HG03469 (cell line): ENCODE data around the gene WDR44.
"Not testable (repeated sequence)": the region's sequence is repeated elsewhere in the genome, so short reads cannot be mapped to it uniquely, and the experiment has no call there.

Source experiments
- ATAC-seq: cut with Tn5 transposase; IDR thresholded peaks from one replicate; pipeline ENCODE4 v1.9.1; 2021; ENCODE audit warnings: mild to moderate bottlenecking, moderate library complexity, moderate number of reproducible peaks; ENCODE audit not compliant: unreplicated experiment

Gene WDR44, protein sequence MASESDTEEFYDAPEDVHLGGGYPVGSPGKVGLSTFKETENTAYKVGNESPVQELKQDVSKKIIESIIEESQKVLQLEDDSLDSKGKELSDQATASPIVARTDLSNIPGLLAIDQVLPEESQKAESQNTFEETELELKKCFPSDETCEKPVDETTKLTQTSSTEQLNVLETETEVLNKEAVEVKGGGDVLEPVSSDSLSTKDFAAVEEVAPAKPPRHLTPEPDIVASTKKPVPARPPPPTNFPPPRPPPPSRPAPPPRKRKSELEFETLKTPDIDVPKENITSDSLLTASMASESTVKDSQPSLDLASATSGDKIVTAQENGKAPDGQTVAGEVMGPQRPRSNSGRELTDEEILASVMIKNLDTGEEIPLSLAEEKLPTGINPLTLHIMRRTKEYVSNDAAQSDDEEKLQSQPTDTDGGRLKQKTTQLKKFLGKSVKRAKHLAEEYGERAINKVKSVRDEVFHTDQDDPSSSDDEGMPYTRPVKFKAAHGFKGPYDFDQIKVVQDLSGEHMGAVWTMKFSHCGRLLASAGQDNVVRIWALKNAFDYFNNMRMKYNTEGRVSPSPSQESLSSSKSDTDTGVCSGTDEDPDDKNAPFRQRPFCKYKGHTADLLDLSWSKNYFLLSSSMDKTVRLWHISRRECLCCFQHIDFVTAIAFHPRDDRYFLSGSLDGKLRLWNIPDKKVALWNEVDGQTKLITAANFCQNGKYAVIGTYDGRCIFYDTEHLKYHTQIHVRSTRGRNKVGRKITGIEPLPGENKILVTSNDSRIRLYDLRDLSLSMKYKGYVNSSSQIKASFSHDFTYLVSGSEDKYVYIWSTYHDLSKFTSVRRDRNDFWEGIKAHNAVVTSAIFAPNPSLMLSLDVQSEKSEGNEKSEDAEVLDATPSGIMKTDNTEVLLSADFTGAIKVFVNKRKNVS

DNA sequence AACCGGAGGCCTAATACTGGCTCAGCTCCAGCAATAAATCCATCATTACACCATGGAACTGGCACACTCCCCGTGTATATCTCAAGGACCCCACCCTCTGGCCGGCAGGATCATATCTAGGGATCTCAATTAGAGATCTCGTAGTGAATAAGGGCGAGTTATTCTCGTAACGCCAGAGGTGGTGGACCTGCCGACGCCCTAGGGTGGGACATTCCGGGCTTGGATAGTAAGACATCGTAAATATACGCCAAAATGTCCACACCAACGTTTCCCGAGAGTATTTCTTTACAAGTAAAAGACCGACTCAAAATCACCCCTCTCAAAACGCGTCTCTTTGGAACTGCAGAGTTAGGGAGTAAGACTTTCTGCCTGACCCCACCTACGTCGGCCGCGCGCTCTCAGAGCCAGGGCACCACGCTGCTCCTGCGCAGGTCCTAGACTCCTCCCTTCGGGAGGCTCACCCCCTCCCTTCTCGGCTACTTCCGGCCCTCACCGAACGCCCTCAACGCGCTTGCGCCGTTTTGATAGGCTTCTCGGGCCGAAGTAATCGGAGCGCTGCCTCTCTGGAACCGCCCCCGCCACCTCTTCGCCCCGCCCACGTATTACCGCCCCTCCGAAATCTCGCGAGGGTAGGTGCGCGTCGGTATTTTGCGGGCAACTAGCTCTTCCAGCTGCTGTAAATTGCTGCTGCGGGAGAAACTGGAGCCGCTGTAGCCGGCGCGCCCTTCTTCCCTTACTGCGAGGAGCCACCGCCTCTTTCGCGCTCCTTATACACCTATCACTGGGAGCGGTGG lies at the start of gene WDR44:
Gene WDR44 (plus strand): TSS at position 643 of the 794 bp plus-strand sequence. CDS start 398 bp downstream, outside the sequence.
- ATAC-seq = peak; percentile 78

DNA sequence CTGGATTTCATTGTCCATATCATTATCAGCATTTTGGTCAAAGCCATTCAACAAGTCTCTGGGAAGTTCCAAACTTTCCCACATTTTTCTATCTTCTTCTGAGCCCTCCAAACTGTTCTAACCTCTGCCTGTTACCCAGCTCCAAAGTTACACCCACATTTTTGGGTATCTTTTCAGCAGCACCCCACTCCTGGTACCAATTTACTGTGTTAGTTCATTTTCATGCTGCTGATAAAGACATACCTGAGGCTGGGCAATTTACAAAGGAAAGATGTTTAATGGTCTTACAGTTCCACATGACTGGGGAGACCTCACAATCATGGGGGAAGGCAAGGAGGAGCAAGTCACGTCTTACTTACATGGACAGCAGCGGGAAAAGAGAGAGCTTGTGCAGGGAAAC lies 40.1 kb upstream of the WDR44 start:
- not testable (repeated sequence) for ATAC-seq

DNA sequence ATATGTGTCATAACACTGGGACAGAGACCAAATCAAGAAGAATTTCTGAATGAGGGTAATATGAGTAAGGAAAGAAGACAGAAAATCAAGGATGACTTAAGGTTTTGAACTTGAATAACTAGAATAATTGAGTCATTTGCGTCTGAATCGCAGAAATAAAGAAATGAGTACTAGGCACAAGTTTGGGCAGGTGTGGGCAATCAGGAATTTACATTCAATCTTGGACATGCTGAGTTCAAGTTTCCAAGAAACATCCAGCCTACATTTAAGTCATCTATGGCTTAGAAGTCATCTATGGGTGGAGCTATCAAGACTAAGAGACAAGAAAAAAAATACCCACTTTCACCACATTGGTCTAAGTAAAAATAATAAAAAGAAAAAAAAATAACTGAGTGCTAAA lies 30.4 kb upstream of the WDR44 start:
- no peak for ATAC-seq

DNA sequence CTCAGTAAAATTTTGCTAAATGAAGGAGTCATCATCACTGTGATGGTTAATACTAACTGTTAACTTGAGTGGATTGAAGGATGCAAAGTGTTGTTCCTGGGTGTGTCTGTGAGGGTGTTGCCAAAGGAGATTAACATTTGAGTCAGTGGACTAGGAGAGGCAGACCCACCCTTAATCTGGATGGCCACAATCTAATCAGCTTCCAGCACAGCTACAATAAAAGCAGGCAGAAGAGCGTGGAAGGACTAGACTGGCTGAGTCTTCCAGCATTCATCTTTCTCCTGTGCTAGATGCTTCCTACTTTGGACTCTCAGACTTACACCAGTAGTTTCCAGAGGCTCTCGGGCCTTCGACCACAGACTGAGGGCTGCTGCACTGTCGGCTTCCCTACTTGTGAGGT lies 21.3 kb upstream of the WDR44 start:
- no peak for ATAC-seq

DNA sequence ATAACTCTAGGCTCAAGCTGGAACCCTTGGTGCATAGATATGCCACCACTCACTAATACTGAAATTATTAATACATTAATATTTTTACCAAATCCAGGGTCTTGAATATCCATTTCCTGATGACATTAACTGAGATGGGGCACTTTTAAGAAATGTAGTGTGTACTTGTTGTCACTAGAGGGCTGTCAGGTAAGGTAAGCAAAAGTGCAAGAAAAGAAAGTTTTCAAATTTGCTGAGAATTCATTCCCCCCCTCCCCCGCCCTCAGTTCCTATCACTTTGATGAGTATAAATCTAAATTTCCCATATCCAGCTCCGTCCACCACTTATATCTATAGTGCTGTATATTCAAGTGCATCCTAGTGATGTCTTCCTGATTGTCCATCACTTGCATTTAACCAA lies 20.5 kb upstream of the WDR44 start:
- no peak for ATAC-seq

DNA sequence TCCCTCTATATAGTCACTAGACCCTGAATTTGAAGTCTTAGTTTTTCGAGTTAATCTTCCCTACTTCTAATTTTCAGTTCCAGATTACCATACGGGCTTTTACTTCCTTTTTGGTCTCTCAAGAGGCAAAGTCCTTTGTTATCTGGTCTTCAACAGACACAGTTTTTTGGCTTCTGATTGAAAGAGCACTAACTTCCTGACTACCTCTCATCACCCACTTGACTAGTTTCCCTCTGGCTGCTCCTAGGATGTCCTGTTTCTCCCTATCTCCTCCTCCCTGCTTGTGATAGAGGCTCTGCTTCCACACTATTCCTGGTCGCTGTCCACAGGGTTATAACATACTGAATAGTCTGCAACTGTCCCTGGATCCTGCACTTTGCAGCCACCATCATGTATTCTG lies 16.7 kb upstream of the WDR44 start:
- no peak for ATAC-seq

DNA sequence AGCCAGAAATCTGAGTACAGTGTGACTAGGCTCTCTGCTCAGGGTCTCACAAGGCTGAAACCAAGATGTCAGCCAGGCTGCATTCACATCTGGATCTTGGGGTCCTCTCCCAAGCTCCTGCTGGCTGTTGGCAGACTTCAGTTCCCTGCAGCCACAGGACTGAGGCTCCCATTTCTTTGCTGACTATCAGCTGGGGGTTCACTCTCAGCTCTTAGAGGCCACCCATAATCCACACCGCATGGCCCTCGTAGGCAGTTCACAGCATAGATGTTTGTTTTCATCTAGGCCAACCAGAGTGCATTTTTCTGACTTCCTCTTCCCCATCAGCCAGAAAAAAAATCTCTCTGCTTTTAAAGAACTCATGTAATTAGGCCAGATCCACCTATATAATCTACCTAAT lies 8.2 kb upstream of the WDR44 start:
- ATAC-seq = no peak

DNA sequence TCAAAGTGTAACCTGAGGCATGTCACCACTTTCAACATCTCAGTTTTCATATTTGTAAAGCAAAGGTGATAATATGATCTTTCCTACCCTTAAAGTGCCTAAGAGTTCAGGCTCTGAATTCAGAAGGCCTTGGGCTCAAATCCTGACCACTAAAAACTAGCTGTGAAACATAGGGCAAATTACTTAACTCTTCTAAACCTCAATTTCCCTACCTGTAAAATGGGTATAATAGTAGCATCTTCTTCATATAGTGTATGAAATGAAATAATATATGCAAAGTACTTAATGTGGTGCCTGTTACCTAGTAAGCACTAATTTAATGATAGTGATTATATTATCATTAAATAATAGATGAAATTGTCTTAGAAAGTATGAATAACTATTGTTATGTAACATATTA lies 7.0 kb upstream of the WDR44 start:
- ATAC-seq = no peak

DNA sequence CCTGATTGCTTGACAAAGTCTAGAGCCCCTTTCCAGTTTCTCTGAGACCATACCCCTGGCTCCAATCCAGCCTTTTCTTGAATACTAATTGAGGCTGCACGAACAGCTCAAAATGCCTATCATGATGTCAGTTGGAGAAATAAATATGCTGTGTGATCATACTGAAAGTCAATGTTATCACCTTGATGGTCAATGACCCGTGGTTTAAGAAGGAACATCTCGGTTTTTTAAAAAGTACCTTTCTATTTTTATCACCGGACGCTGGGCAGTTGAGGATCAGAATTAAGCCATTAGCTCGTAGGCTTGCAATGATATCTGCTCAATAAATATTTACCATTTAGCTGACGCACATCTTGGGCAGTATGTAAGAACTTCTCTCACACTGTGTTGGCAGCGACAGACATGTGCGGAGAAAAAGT lies 852 bp upstream of the WDR44 start:
- no peak for ATAC-seq

DNA sequence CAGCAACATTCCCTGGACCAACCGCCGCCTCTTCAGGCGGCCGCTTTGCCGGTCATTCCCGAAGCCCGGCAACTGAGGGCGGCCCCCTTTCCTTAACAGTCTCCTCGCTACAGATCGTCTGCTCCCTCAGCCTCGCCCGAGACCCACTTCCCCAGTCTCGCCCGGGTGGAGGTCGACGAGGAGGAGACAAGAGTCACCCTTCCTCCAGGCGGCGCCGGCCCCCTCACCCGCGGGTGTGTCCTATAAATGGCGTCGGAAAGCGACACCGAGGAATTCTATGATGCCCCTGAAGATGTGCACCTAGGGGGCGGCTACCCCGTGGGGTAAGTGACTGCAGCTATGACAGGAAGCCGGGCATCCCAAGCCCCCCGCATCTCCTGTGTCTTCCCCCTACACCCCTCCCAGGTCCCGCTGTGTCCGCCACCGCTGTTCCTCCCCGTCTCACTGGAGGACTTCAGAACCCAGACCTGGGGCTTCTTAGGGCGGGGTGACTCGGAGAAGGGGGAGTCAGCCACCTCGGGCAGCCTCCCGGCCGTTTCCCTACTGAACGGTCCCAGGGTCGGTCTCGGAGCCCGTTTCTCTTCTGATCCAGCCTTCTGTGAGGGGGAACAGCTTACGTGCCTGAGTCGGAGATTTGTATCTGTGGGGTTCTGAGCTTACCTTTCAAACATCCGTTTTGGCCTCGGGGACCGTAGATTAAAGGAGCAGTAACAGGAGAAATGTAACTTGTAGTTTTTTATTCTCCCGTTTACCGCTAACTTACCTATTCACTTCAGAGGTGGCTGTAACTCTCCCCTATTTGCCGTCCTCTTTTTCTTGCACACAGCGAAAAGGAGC lies 570 bp downstream of the WDR44 start:
- ATAC-seq = no peak

DNA sequence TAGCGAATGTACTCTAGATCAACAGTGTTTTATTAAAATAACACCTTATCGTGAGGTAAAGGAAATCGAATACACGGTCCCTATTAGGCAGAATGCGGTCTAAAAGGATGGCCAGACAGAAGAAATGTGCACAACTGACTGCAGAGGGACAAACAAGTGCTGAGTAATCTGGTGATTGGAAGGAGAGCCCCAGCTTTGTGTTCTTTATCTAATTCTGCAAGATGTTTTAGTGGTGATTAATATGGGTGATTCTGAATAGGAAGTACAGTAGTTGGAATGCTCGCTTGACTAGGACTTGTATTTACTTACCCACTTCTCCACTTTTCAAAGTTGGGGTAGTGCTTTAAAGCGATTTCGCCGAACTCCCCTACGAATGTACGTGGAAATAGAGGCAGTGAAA lies 1.2 kb downstream of the WDR44 start:
- no peak for ATAC-seq

DNA sequence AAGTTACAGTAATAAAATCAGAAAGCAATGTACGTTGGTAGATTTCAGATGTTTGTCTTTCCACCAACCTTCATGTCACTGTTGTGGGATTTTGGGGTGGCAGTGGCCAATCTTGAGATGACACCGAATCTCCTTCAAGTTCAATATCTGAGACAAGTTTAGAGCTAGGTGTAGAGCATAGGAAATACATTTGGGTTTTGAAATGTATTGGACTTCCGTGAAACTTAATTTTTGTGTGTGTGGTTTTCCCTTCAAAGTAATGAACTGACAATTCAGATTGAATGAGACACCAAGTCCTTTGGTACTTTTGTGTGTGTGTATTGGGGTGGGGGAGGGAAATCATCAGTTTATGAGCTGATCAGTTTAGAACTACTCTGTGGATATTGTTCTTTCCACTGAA lies 1.8 kb downstream of the WDR44 start:
- no peak for ATAC-seq

DNA sequence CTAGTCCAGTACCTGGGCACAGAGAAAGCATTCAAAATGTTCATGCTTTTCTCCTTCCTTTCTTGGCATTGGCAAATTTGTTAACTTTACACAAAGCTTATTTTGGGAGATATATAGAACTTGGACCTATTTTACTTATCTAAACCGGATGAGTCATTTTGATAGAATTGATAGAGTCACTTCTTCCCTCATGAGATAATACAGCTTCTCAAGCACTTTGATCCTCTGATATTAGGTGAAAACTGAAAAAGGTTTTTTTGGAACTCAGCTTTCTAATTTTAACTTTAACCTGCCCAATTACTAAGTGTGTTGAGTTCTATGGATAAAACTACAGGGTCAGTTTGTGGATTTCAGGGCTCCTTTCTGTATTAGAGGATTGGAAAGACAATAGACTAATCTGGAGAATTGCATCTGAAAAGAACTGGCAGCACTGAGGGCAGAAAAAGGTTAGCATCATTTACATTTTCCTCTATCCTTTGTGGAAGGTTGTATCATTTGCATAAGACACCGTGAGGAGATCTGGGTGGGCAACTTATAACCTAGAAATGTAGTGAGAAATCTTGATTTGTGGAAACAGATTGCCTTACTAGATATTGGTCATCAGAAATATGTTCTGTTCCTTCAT lies 2.4 kb downstream of the WDR44 start:
- ATAC-seq = no peak

DNA sequence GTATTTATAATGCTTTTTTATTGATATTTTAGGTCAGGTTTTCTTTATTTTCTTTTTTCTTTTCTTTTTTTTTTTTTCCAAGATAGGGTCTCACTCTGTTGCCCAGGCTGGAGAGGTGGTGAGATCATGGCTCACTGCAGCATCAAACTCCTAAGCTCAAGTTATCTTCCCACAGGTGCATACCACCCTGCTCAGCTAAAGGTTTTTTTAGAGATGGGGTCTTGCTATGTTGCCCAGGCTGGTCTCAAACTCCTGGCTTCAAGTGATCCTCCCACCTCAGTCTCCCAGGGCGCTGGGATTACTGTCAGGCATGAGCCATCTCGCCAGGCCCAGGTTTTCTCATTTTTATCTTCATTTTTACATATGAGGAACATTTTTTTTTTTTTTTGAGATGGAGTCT lies 3.3 kb downstream of the WDR44 start:
- no peak for ATAC-seq

DNA sequence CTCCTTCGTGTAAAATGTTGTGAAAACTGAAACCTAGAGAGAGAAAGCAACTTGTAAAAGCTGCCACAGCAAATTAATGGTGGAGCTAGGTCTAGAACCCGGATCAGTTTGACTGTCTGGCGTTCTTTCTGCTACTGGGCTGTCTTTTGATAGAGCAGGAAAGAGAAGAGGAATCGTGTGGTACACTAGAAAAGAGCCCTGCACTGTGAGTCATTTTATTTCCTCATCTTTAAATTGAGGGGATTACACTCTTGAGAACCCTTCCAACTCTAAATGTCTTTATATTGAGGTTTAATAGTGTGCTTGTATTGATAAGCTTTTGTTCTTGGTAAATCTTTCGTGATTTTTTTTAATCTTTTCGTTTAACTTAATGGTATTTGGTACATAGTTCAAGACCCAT lies 4.3 kb downstream of the WDR44 start:
- no peak for ATAC-seq

DNA sequence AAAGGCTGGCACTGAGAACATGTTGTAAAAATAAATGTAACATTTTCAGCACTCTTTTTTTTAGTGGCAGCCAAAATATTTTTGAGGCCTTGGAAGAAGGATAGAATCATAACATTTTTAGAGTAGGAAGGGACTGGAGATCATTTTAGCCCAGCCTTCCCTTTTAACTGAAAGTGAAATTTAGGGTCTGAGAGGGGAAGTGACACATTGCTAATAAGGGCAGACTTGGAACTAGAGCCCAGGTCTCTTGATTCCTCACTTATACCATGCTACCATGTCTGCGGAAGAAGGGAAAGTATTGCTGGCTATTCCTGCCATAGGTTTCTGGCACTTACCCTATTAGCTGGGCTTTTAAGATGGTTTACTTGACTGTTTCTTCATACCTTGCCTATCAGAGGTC lies 4.8 kb downstream of the WDR44 start:
- ATAC-seq = no peak

DNA sequence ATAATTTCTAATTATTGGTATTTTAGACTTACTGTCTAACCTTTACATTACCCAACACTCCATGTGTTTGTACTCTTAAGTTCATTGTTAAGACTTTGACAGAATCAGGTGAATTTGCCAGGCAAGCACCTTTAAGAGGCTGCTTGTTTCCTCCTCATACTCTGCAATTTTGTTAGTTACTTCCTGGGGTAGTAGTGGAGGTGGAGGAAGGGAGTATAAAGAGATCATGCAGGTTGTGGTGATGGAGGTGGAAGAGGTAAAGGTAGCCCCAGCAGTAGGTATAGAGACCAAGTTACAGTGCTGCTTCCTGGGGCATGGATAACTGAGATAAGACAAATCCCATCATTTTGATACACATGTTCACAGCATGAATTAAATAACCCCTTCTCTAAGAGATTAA lies 6.7 kb downstream of the WDR44 start:
- ATAC-seq = no peak

DNA sequence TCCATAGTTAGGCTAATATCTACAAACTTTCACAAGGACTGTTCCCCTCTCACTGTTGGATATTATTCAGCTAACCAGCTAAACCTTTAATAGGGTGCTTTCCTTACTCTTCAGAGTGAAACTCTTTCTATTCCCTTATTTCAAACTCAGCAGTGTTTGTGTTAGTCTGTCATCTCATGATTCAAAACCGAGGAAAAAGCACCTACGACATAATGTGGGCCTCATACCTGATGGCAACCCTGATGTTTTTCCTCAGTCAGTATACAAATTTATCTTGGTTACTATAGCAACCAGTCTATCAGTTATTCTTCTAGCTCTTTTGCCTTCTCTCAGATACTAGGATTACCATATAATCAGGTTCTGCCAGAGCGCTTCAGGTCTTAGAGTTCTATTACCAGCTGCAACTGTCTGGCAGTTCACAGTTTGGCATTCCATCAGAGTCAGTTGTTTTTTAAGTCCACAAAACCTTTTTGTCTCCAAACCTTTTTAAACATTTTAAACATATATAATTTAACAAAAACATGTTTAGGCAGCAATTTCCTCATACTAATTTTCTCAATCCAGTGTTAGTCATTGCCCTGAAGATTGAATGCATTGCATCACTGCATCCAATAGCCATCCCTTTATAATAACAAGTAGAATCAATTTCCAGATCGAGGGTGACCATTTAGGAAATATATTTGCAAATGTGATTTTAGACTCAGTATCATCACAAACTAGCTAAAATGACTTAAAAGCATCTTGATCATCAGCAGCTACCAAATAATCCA lies 7.4 kb downstream of the WDR44 start:
- ATAC-seq = peak; percentile 39
